SK-N-SH treated with all-trans-retinoic acid at 6 μM for 48 hours (cell line): ENCODE results near the gene PIGN.

Source experiments
- ATAC-seq: fragments of 200-7000 bp; cut with Tn5 transposase; 3 replicates; pipeline ENCODE4 v1.9.1; 2020; ENCODE audit warnings: mild to moderate bottlenecking, moderate library complexity
- ARNTL ChIP-seq: fragments of 450-650 bp; formaldehyde crosslinking; IDR thresholded peaks from 2 replicates; pipeline ENCODE4 v1.5.0; 2020; ENCODE audit warnings: low read depth, mild to moderate bottlenecking, moderate library complexity, borderline replicate concordance
- CSDC2 ChIP-seq: fragments of 250-450 bp; sonication (Bioruptor Pico); IDR thresholded peaks from 2 replicates; pipeline ENCODE4 v1.5.0; 2020; ENCODE audit warnings: mild to moderate bottlenecking, moderate library complexity
- ESRRG ChIP-seq: fragments of 250-450 bp; sonication (Bioruptor Pico); IDR thresholded peaks from 2 replicates; pipeline ENCODE4 v1.6.1; 2021; ENCODE audit warnings: mild to moderate bottlenecking
- GLIS3 ChIP-seq: fragments of 250-450 bp; sonication (Bioruptor Pico); IDR thresholded peaks from 2 replicates; pipeline ENCODE4 v1.5.0; 2020; ENCODE audit warnings: mild to moderate bottlenecking, moderate library complexity
- ISL1 ChIP-seq: fragments of 250-450 bp; sonication (Bioruptor Pico); IDR thresholded peaks from 2 replicates; pipeline ENCODE4 v2.1.2; 2022; ENCODE audit warnings: mild to moderate bottlenecking, moderate library complexity
- OSR1 ChIP-seq: fragments of 250-450 bp; sonication (Bioruptor Pico); IDR thresholded peaks from 2 replicates; pipeline ENCODE4 v1.8.0; 2022; ENCODE audit warnings: moderate library complexity, mild to moderate bottlenecking, inconsistent platforms
- PATZ1 ChIP-seq: fragments of 250-450 bp; sonication (Bioruptor Pico); IDR thresholded peaks from 2 replicates; pipeline ENCODE4 v1.8.0; 2020; ENCODE audit warnings: mild to moderate bottlenecking, moderate library complexity, borderline replicate concordance
- POU6F1 ChIP-seq: fragments of 250-450 bp; sonication (Bioruptor Pico); IDR thresholded peaks from 2 replicates; pipeline ENCODE4 v1.8.0; 2021; ENCODE audit warnings: low read depth, mild to moderate bottlenecking, moderate library complexity, borderline replicate concordance
- PPARA ChIP-seq: fragments of 250-450 bp; sonication (Bioruptor Pico); IDR thresholded peaks from 2 replicates; pipeline ENCODE4 v1.5.0; 2020; ENCODE audit warnings: mild to moderate bottlenecking, borderline replicate concordance
- RARB ChIP-seq: fragments of 250-450 bp; sonication (Bioruptor Pico); IDR thresholded peaks from 2 replicates; pipeline ENCODE4 v1.8.0; 2021; ENCODE audit warnings: mild to moderate bottlenecking, moderate library complexity
- SNAI2 ChIP-seq: fragments of 250-450 bp; sonication (Bioruptor Pico); IDR thresholded peaks from 2 replicates; pipeline ENCODE4 v1.5.0; 2020; ENCODE audit warnings: mild to moderate bottlenecking, moderate library complexity
- TCF4 ChIP-seq: fragments of 250-450 bp; sonication (Bioruptor Pico); IDR thresholded peaks from 2 replicates; pipeline ENCODE4 v1.8.0; 2021; ENCODE audit warnings: mild to moderate bottlenecking, moderate library complexity, borderline replicate concordance
- TOX ChIP-seq: fragments of 250-450 bp; sonication (Bioruptor Pico); IDR thresholded peaks from 2 replicates; pipeline ENCODE4 v1.8.0; 2021; ENCODE audit warnings: mild to moderate bottlenecking, moderate library complexity, borderline replicate concordance
- TSHZ2 ChIP-seq: fragments of 250-450 bp; sonication (Bioruptor Pico); IDR thresholded peaks from 2 replicates; pipeline ENCODE4 v1.5.0; 2020; ENCODE audit warnings: mild to moderate bottlenecking, moderate library complexity
- ZC3H10 ChIP-seq: fragments of 250-450 bp; sonication (Bioruptor Pico); IDR thresholded peaks from 2 replicates; pipeline ENCODE4 v1.5.1; 2021; ENCODE audit warnings: mild to moderate bottlenecking, moderate library complexity
- ZFP3 ChIP-seq: fragments of 250-450 bp; sonication (Bioruptor Pico); IDR thresholded peaks from 2 replicates; pipeline ENCODE4 v1.5.0; 2020; ENCODE audit warnings: mild to moderate bottlenecking, moderate library complexity
- ZFP30 ChIP-seq: fragments of 450-650 bp; formaldehyde crosslinking; IDR thresholded peaks from 2 replicates; pipeline ENCODE4 v1.5.0; 2022; ENCODE audit warnings: mild to moderate bottlenecking, moderate library complexity
- ZNF565 ChIP-seq: fragments of 450-650 bp; formaldehyde crosslinking; conservative IDR thresholded peaks from 2 replicates; pipeline ENCODE4 v1.5.0; 2020; ENCODE audit warnings: low read depth, mild to moderate bottlenecking, moderate library complexity
- ZNF70 ChIP-seq: fragments of 450-650 bp; formaldehyde crosslinking; IDR thresholded peaks from 2 replicates; pipeline ENCODE4 v1.5.0; 2020; ENCODE audit warnings: mild to moderate bottlenecking, moderate library complexity
- ZNF8 ChIP-seq: fragments of 450-650 bp; formaldehyde crosslinking; IDR thresholded peaks from 2 replicates; pipeline ENCODE4 v1.5.0; 2020; ENCODE audit warnings: mild to moderate bottlenecking, moderate library complexity

The PIGN gene

GRCh38 chr18:62151068-62151771 is 35.6 kb downstream of the PIGN start:
- TF ChIP-seq RARB (no peak), TCF4 (no peak), GLIS3 (CRISPR knock-in tag) (no peak), POU6F1 (CRISPR knock-in tag) (no peak)
- TF ChIP-seq, all 23 proteins: peak for 0
- ATAC-seq = no peak

- TF ChIP-seq RARB (no peak), PPARA (CRISPR knock-in tag) (no peak), ZNF565 (CRISPR knock-in tag) (no peak), ZNF8 (CRISPR knock-in tag) (no peak)
- ATAC-seq = no peak
These were observed 42.5 kb downstream of the PIGN start for GRCh38 chr18:62144338-62144737.

GRCh38 chr18:62140259-62140658 is 46.6 kb downstream of the PIGN start:
- no peak for ATAC-seq

GRCh38 chr18:62138461-62139235 is 48.2 kb downstream of the PIGN start:
- ATAC-seq = no peak
- TF ChIP-seq ISL1 (no peak), ARNTL (CRISPR knock-in tag) (no peak), CSDC2 (no peak), ZFP30 (CRISPR knock-in tag) (no peak), TOX (CRISPR knock-in tag) (no peak), ZNF70 (CRISPR knock-in tag) (no peak), ZFP3 (no peak), PATZ1 (CRISPR knock-in tag) (no peak), ZNF8 (CRISPR knock-in tag) (no peak)

More at GRCh38 chr18:62140259-62140658, 46.6 kb downstream of the PIGN start:
- TF ChIP-seq ZFP30 (CRISPR knock-in tag) (no peak), SNAI2 (no peak), ZNF70 (CRISPR knock-in tag) (no peak), ISL1 (no peak), RARB (no peak), ESRRG (CRISPR knock-in tag) (no peak), CSDC2 (no peak), PPARA (CRISPR knock-in tag) (no peak), OSR1 (no peak), TCF4 (no peak), ZC3H10 (CRISPR knock-in tag) (no peak), TOX (CRISPR knock-in tag) (no peak), ZNF565 (CRISPR knock-in tag) (no peak), POU6F1 (CRISPR knock-in tag) (no peak), TSHZ2 (CRISPR knock-in tag) (no peak)
